Measurements from ENCODE around the gene AZIN2.

The AZIN2 gene

GRCh38 chr1:33163621-33164519, 82.9 kb downstream of the AZIN2 start:
- Histone ChIP-seq H3K9ac (ENCODE audit: low read length) (no peak overlapping the region), H3K27me3 (ENCODE audit: insufficient read depth, low read length) (no peaks in the 10 kb centered on the region), H3K4me2 (ENCODE audit: low read length) (no peak overlapping the region), H2AFZ (ENCODE audit: low read length) (no peak overlapping the region), H4K20me1 (ENCODE audit: insufficient read depth, low read length) (no peaks in the 10 kb centered on the region), H3K9me2 (ENCODE audit: low read depth, low read length) (no peaks in the 10 kb centered on the region), H3K4me3 (ENCODE audit: low read depth, low read length, poor library complexity, severe bottlenecking) (no peak overlapping the region), H3F3A (ENCODE audit: insufficient read depth, low read length) (no peaks in the 10 kb centered on the region), H3K36me3 (ENCODE audit: insufficient read depth, low read length) (no peaks in the 10 kb centered on the region), H3K4me1 (ENCODE audit: insufficient read depth, low read length, severe bottlenecking) (no peaks in the 10 kb centered on the region), H3K27ac (ENCODE audit: low read depth, low read length, poor library complexity, severe bottlenecking) (no peak overlapping the region), H3K79me2 (ENCODE audit: insufficient read depth, low read length) (no peaks in the 10 kb centered on the region), H3K9me3 (ENCODE audit: low read length) (no peaks in the 10 kb centered on the region)
- TF ChIP-seq CTCF (IDR thresholded peaks at IDR 0.05; ENCODE audit: low read length) = no peak
- no peak for TF ChIP-seq EZH2 (IDR thresholded peaks at IDR 0.05; ENCODE audit: borderline replicate concordance, low read length)

- no peaks in the 10 kb centered on the region for H3K9me3 ChIP-seq (ENCODE audit: low read length)
- no peak overlapping the region for H3K9ac ChIP-seq (ENCODE audit: low read length)
- H3K4me3 ChIP-seq (ENCODE audit: low read depth, low read length, poor library complexity, severe bottlenecking) = no peak overlapping the region
- no peaks in the 10 kb centered on the region for H4K20me1 ChIP-seq (ENCODE audit: insufficient read depth, low read length)
- no peak overlapping the region for H3K27ac ChIP-seq (ENCODE audit: low read depth, low read length, poor library complexity, severe bottlenecking)
- H2AFZ ChIP-seq (ENCODE audit: low read length) = no peak overlapping the region
- H3K9me2 ChIP-seq (ENCODE audit: low read depth, low read length) = no peaks in the 10 kb centered on the region
- TF ChIP-seq CTCF (IDR thresholded peaks at IDR 0.05; ENCODE audit: low read length) = no peak
- TF ChIP-seq EZH2 (IDR thresholded peaks at IDR 0.05; ENCODE audit: borderline replicate concordance, low read length) = no peak
- no peaks in the 10 kb centered on the region for H3K27me3 ChIP-seq (ENCODE audit: insufficient read depth, low read length)
- H3K79me2 ChIP-seq (ENCODE audit: insufficient read depth, low read length) = no peaks in the 10 kb centered on the region
- no peaks in the 10 kb centered on the region for H3F3A ChIP-seq (ENCODE audit: insufficient read depth, low read length)
- H3K4me1 ChIP-seq (ENCODE audit: insufficient read depth, low read length, severe bottlenecking) = no peaks in the 10 kb centered on the region
- no peak overlapping the region for H3K4me2 ChIP-seq (ENCODE audit: low read length)
- no peaks in the 10 kb centered on the region for H3K36me3 ChIP-seq (ENCODE audit: insufficient read depth, low read length)
These were observed 84.3 kb downstream of the AZIN2 start for GRCh38 chr1:33165209-33165608.

- no peak overlapping the region for H3K27ac ChIP-seq (ENCODE audit: low read depth, low read length, poor library complexity, severe bottlenecking)
- H2AFZ ChIP-seq (ENCODE audit: low read length) = no peak overlapping the region
- H3K4me2 ChIP-seq (ENCODE audit: low read length) = no peak overlapping the region
- no peak overlapping the region for H3K9ac ChIP-seq (ENCODE audit: low read length)
- H3K27me3 ChIP-seq (ENCODE audit: insufficient read depth, low read length) = no peaks in the 10 kb centered on the region
- no peaks in the 10 kb centered on the region for H3F3A ChIP-seq (ENCODE audit: insufficient read depth, low read length)
- no peak for TF ChIP-seq CTCF (IDR thresholded peaks at IDR 0.05; ENCODE audit: low read length)
- no peak for TF ChIP-seq EZH2 (IDR thresholded peaks at IDR 0.05; ENCODE audit: borderline replicate concordance, low read length)
- H3K4me3 ChIP-seq (ENCODE audit: low read depth, low read length, poor library complexity, severe bottlenecking) = no peak overlapping the region
- H3K4me1 ChIP-seq (ENCODE audit: insufficient read depth, low read length, severe bottlenecking) = no peaks in the 10 kb centered on the region
- no peaks in the 10 kb centered on the region for H3K36me3 ChIP-seq (ENCODE audit: insufficient read depth, low read length)
- no peaks in the 10 kb centered on the region for H3K9me2 ChIP-seq (ENCODE audit: low read depth, low read length)
- H3K9me3 ChIP-seq (ENCODE audit: low read length) = no peaks in the 10 kb centered on the region
- H3K79me2 ChIP-seq (ENCODE audit: insufficient read depth, low read length) = no peaks in the 10 kb centered on the region
- H4K20me1 ChIP-seq (ENCODE audit: insufficient read depth, low read length) = no peaks in the 10 kb centered on the region
These were observed 84.9 kb downstream of the AZIN2 start for GRCh38 chr1:33165809-33166208.
